HG02938 (cell line): Measurements from ENCODE around the gene HNRNPU.
A peak's percentile ranks its signal among the peaks of the same experiment; 100 is the strongest.

Source experiments
- ATAC-seq: cut with Tn5 transposase; IDR thresholded peaks from one replicate; pipeline ENCODE4 v1.9.1; 2021; ENCODE audit warnings: mild to moderate bottlenecking, moderate library complexity; ENCODE audit not compliant: unreplicated experiment

HNRNPU gene

GRCh38 chr1:244864253-244865027, at the start of gene HNRNPU:
HNRNPU (minus strand) TSS chr1:244864543; CDS start chr1:244864307, 236 bp downstream.
- ATAC-seq, result peak; percentile 56

- no peak for ATAC-seq
These were observed 49.5 kb upstream of the HNRNPU start for GRCh38 chr1:244913806-244914205.

GRCh38 chr1:244904119-244904518, 39.8 kb upstream of the HNRNPU start:
- ATAC-seq, result no peak

GRCh38 chr1:244901400-244902015, 37.2 kb upstream of the HNRNPU start:
- ATAC-seq, result no peak

- no peak for ATAC-seq
These were observed 33.3 kb upstream of the HNRNPU start for GRCh38 chr1:244897476-244898254.

GRCh38 chr1:244896550-244896949, 32.2 kb upstream of the HNRNPU start:
- ATAC-seq, result no peak

- no peak for ATAC-seq
These were observed 29.5 kb upstream of the HNRNPU start for GRCh38 chr1:244893836-244894235.

GRCh38 chr1:244887281-244887680, 22.9 kb upstream of the HNRNPU start:
- ATAC-seq, result no peak

GRCh38 chr1:244881552-244882280, 17.4 kb upstream of the HNRNPU start:
- no peak for ATAC-seq

- no peak for ATAC-seq
These were observed 14.3 kb upstream of the HNRNPU start for GRCh38 chr1:244878681-244879080.

GRCh38 chr1:244876228-244876910, 12.0 kb upstream of the HNRNPU start:
- no peak for ATAC-seq

- no peak for ATAC-seq
These were observed 10.7 kb upstream of the HNRNPU start for GRCh38 chr1:244874974-244875579.

GRCh38 chr1:244869950-244870349, 5.6 kb upstream of the HNRNPU start:
- ATAC-seq, result no peak

GRCh38 chr1:244869364-244869827, 5.1 kb upstream of the HNRNPU start:
- ATAC-seq, result no peak

GRCh38 chr1:244868484-244869363, 4.4 kb upstream of the HNRNPU start:
- ATAC-seq, result no peak

GRCh38 chr1:244866355-244866754, 2.0 kb upstream of the HNRNPU start:
- no peak for ATAC-seq

- no peak for ATAC-seq
These were observed 1.5 kb upstream of the HNRNPU start for GRCh38 chr1:244865820-244866219.

- ATAC-seq, result no peak
These were observed 657 bp upstream of the HNRNPU start for GRCh38 chr1:244865028-244865371.
